HCT116 (cell line): ENCODE measurements around the gene DNM2.

Experiments used
- ELF1 ChIP-seq: IDR thresholded peaks from 2 replicates; pipeline ENCODE4 v1.6.1; 2012; ENCODE audit warnings: low read depth, borderline replicate concordance
- EZH2 ChIP-seq: fragments of 200-600 bp; sonication (generic); IDR thresholded peaks from 2 replicates; pipeline ENCODE4 v1.6.1; 2017; ENCODE audit warnings: antibody characterized with exemption, mixed run types
- POLR2A ChIP-seq: IDR thresholded peaks from 2 replicates; pipeline ENCODE4 v1.7.0; 2011; ENCODE audit warnings: borderline replicate concordance; ENCODE audit not compliant: insufficient read depth, insufficient read length; ENCODE audit errors: extremely low read depth
- POLR2AphosphoS5 ChIP-seq: IDR thresholded peaks from 2 replicates; pipeline ENCODE4 v1.6.1; 2011; ENCODE audit warnings: mild to moderate bottlenecking, low read depth, low read length, moderate library complexity
- SIN3A ChIP-seq: IDR thresholded peaks from 2 replicates; pipeline ENCODE4 v1.6.1; 2012; ENCODE audit warnings: low read depth
- SP1 ChIP-seq: IDR thresholded peaks from 2 replicates; pipeline ENCODE4 v1.6.1; 2012; ENCODE audit warnings: low read depth
- TCF7L2 ChIP-seq: IDR thresholded peaks from 2 replicates; pipeline ENCODE4 v1.7.0; 2011; ENCODE audit warnings: borderline replicate concordance, inconsistent platforms; ENCODE audit not compliant: insufficient read depth, insufficient read length; ENCODE audit errors: extremely low read depth
- YY1 ChIP-seq: IDR thresholded peaks from 2 replicates; pipeline ENCODE4 v1.6.1; 2011; ENCODE audit warnings: low read length, low read depth, moderate library complexity, mild to moderate bottlenecking; ENCODE audit not compliant: insufficient replicate concordance; ENCODE audit errors: extremely low read depth
- ZFX ChIP-seq: fragments of 450-650 bp; IDR thresholded peaks from 2 replicates; pipeline ENCODE4 v1.6.1; 2017
- ZNF274 ChIP-seq: fragments of 200-500 bp; sonication (Bioruptor generic); IDR thresholded peaks from 2 replicates; pipeline ENCODE4 v1.6.1; 2014; ENCODE audit warnings: mild to moderate bottlenecking, low read depth, low read length, inconsistent platforms
- TF ChIP-seq, protein P1 (sequence below), 3 experiments: fragments of 200-600 bp in 1 of 3; sonication (generic) in 1 of 3; IDR thresholded peaks in 2 of 3; conservative IDR thresholded peaks in 1 of 3; 2 replicates each; pipeline ENCODE4 v1.5.1; 2012 to 2017; ENCODE audit warnings: low read depth in 2 of 3, low read length in 2 of 3, antibody characterized with exemption in 1 of 3, borderline replicate concordance in 1 of 3, control low read depth in 1 of 3, mild to moderate bottlenecking in 1 of 3, mixed read lengths in 1 of 3, mixed run types in 1 of 3, moderate library complexity in 1 of 3; ENCODE audit not compliant: insufficient read depth in 1 of 3
- TF ChIP-seq, protein P2 (sequence below): IDR thresholded peaks from 2 replicates; pipeline ENCODE4 v1.6.1; 2012
- TF ChIP-seq, protein P3 (sequence below): IDR thresholded peaks from 2 replicates; pipeline ENCODE4 v1.6.1; 2012
- TF ChIP-seq, protein P4 (sequence below): IDR thresholded peaks from 2 replicates; pipeline ENCODE4 v1.6.1; 2011; ENCODE audit warnings: mild to moderate bottlenecking, low read length, moderate library complexity; ENCODE audit not compliant: insufficient replicate concordance; ENCODE audit errors: extremely low read depth

DNA sequence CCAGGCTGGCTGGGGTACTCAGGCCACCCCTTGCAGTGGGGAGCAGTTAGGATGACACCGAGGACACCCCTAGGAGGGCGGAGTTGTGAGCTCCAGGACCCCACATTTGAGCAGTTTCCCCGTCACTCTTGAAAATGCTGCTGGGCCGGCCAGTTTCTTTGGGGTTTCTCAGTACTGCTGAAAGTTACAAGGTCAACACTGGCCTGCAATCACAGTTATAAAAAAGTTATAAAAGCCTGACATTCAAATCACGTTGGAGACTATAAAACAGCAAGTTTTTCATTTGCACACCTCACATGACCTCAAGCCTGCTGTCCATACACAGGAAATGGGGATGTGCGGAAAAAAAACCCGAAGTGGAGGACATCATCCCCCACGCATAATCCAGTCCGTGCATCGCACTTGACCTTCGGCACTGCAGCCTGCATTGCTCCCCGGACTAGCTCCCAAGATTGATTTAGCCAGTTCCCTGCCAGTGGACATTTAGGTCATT is 27.0 kb downstream of the DNM2 start:
- no peak for TF ChIP-seq TCF7L2
- TF ChIP-seq, protein P1, sequence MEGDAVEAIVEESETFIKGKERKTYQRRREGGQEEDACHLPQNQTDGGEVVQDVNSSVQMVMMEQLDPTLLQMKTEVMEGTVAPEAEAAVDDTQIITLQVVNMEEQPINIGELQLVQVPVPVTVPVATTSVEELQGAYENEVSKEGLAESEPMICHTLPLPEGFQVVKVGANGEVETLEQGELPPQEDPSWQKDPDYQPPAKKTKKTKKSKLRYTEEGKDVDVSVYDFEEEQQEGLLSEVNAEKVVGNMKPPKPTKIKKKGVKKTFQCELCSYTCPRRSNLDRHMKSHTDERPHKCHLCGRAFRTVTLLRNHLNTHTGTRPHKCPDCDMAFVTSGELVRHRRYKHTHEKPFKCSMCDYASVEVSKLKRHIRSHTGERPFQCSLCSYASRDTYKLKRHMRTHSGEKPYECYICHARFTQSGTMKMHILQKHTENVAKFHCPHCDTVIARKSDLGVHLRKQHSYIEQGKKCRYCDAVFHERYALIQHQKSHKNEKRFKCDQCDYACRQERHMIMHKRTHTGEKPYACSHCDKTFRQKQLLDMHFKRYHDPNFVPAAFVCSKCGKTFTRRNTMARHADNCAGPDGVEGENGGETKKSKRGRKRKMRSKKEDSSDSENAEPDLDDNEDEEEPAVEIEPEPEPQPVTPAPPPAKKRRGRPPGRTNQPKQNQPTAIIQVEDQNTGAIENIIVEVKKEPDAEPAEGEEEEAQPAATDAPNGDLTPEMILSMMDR (IDR thresholded peaks at IDR 0.05 in 2 of 3, conservative IDR thresholded peaks at IDR 0.05 in 1 of 3; ENCODE audit: borderline replicate concordance in 1 of 3, insufficient read depth in 1 of 3, low read depth in 2 of 3, low read length in 2 of 3) = no peak
- no peak for TF ChIP-seq POLR2AphosphoS5
- TF ChIP-seq POLR2A = no peak
- TF ChIP-seq, protein P2, sequence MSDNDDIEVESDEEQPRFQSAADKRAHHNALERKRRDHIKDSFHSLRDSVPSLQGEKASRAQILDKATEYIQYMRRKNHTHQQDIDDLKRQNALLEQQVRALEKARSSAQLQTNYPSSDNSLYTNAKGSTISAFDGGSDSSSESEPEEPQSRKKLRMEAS = no peak
- no peak for TF ChIP-seq YY1
- TF ChIP-seq ZNF274 = no peak
- TF ChIP-seq SIN3A = no peak
- TF ChIP-seq ELF1 = no peak
- TF ChIP-seq, protein P3, sequence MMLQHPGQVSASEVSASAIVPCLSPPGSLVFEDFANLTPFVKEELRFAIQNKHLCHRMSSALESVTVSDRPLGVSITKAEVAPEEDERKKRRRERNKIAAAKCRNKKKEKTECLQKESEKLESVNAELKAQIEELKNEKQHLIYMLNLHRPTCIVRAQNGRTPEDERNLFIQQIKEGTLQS = no peak
- TF ChIP-seq, protein P4, sequence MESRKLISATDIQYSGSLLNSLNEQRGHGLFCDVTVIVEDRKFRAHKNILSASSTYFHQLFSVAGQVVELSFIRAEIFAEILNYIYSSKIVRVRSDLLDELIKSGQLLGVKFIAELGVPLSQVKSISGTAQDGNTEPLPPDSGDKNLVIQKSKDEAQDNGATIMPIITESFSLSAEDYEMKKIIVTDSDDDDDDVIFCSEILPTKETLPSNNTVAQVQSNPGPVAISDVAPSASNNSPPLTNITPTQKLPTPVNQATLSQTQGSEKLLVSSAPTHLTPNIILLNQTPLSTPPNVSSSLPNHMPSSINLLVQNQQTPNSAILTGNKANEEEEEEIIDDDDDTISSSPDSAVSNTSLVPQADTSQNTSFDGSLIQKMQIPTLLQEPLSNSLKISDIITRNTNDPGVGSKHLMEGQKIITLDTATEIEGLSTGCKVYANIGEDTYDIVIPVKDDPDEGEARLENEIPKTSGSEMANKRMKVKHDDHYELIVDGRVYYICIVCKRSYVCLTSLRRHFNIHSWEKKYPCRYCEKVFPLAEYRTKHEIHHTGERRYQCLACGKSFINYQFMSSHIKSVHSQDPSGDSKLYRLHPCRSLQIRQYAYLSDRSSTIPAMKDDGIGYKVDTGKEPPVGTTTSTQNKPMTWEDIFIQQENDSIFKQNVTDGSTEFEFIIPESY = no peak
- no peak for TF ChIP-seq EZH2
- no peak for TF ChIP-seq SP1
- no peak for TF ChIP-seq ZFX
